ENCODE results near the gene MPST. TPM values are rescaled to one million over a fixed set of nuclear protein-coding genes. Genes with fewer than 3 reads are reported as not detected.

Gene MPST
- total RNA-seq, 1 donor from 2014 or later: 36.9 TPM

DNA sequence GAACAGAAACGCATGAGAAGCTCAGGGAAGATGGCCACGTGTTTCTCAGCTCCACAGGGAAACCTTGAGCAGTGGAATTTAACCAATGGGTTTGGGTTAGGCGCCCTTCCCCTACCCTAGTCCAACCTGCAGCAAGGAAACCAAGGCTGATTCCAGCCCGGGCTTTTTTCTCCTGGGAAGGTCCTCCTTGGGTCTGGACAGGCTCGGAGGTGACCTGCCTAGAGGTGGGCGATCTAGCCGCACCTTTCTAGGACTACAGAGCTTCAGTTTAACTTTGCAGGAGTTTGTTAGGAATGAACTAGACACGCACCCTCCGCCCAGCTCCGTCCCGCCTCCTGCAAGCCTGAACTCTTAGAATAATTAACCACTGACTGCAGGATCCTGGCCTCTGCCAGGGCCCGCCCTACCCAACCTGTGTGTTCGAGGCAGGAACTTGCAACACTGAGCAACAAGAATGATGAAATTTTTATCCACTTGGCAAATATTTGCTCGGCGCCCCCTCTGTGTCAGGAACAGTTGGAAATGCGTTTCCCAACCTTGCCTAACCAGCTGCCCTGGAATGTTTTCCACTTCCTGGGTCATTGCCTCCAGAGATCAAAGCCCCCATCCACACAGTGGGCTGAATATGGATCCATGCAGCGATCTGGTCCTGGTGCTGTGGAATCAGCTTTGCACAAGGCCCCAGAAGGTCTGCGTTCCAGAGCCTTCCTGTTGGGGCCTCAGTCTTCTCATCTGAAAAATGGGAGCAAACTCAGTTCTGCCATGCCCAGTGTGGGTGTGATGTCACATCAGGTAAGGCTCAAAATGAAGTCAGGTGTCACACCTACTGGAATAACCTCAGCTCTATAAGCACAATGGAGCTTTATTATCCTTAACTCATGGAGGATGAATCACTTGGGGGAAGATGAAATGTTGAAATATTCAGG lies 13.3 kb downstream of the MPST start:
- Histone ChIP-seq H3K36me3 (no peaks in the 10 kb centered on the region), H3K4me1 (no peaks in the 10 kb centered on the region), H3K9me3 (ENCODE audit: low read depth) (no peaks in the 10 kb centered on the region), H3K27me3 (no peaks in the 10 kb centered on the region), H3K9ac (no peak overlapping the region), H4K20me1 (ENCODE audit: low read depth) (no peaks in the 10 kb centered on the region), H3K79me2 (ENCODE audit: low read depth) (no peaks in the 10 kb centered on the region), H3F3A (ENCODE audit: low read depth) (no peaks in the 10 kb centered on the region), H3K27ac (no peak overlapping the region), H3K4me2 (no peak overlapping the region), H3K4me3 (no peak overlapping the region), H2AFZ (replicated peaks) (no peak overlapping the region)
- H3K36me3 Mint-ChIP-seq: no peaks in the 10 kb centered on the region
- H3K9me3 Mint-ChIP-seq: no peaks in the 10 kb centered on the region
- peaks cover 5% of the 10 kb centered on the region for H3K27me3 Mint-ChIP-seq (ENCODE audit: insufficient read depth, low read depth)
- H3K27ac Mint-ChIP-seq: no peak overlapping the region
- H3K4me3 Mint-ChIP-seq: no peak overlapping the region
- peaks cover 15% of the 10 kb centered on the region for H3K4me1 Mint-ChIP-seq
- no peak for DNase-seq (ENCODE audit: low spot score)
- TF ChIP-seq EZH2 (IDR thresholded peaks at IDR 0.05) (no peak), EZH2phosphoT487 (IDR thresholded peaks at IDR 0.05) (no peak)
- TF ChIP-seq, protein P1, sequence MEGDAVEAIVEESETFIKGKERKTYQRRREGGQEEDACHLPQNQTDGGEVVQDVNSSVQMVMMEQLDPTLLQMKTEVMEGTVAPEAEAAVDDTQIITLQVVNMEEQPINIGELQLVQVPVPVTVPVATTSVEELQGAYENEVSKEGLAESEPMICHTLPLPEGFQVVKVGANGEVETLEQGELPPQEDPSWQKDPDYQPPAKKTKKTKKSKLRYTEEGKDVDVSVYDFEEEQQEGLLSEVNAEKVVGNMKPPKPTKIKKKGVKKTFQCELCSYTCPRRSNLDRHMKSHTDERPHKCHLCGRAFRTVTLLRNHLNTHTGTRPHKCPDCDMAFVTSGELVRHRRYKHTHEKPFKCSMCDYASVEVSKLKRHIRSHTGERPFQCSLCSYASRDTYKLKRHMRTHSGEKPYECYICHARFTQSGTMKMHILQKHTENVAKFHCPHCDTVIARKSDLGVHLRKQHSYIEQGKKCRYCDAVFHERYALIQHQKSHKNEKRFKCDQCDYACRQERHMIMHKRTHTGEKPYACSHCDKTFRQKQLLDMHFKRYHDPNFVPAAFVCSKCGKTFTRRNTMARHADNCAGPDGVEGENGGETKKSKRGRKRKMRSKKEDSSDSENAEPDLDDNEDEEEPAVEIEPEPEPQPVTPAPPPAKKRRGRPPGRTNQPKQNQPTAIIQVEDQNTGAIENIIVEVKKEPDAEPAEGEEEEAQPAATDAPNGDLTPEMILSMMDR (IDR thresholded peaks at IDR 0.05): no peak

DNA sequence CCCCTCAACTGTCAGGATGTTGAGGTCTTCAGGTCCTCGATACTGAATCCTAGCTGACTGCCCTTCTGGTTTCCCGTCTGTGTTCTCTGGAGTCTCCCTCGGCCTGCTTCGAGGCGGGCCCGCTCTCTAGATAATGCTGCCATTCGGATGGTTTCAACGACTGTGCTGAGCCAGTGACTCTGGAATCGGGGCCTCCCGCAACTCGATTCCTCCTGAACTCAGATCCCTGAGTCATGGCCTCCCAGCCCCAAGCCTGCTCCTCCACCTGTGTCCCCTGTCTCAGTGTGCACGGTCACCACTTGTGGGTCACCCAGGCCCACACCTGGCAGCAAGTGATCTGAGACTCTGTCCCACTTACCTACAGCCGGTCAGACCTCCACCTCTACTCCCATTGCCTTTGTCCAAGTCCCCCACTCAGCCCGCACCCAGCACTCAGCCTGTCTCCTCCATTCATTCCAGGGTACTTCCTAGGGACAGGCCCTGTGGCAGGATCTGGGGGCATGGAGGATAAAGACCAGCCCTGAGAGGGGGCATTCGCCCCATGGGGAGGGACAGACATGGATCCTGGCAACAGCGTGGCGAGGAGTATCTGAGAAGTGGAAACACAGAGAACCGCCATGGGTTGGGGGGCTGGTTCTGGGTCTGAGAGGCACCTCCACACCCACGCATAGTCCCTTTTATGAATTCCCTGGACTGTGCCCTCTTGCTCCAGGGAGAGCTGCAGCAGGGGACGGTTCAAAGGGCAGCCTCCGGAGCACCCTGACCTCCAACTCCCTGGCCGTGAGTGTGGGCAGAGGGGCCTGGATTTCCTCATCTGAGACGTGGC lies 14.3 kb downstream of the MPST start:
- Mint-ChIP-seq H3K4me1 (peaks cover 15% of the 10 kb centered on the region), H3K4me3 (no peak overlapping the region), H3K9me3 (no peaks in the 10 kb centered on the region), H3K27me3 (ENCODE audit: insufficient read depth, low read depth) (peaks cover 5% of the 10 kb centered on the region), H3K27ac (peak overlapping the region; percentile 68), H3K36me3 (no peaks in the 10 kb centered on the region)
- Histone ChIP-seq H3K27ac (no peak overlapping the region), H3K27me3 (no peaks in the 10 kb centered on the region), H3K4me3 (no peak overlapping the region), H3K4me1 (no peaks in the 10 kb centered on the region), H3K36me3 (no peaks in the 10 kb centered on the region), H3K79me2 (ENCODE audit: low read depth) (no peaks in the 10 kb centered on the region), H3K9ac (no peak overlapping the region), H2AFZ (replicated peaks) (no peak overlapping the region), H4K20me1 (ENCODE audit: low read depth) (no peaks in the 10 kb centered on the region), H3K4me2 (no peak overlapping the region), H3K9me3 (ENCODE audit: low read depth) (no peaks in the 10 kb centered on the region), H3F3A (ENCODE audit: low read depth) (no peaks in the 10 kb centered on the region)
- no peak for DNase-seq (ENCODE audit: low spot score)
- TF ChIP-seq EZH2phosphoT487 (IDR thresholded peaks at IDR 0.05) (no peak), EZH2 (IDR thresholded peaks at IDR 0.05) (no peak)
- TF ChIP-seq, protein P1 (IDR thresholded peaks at IDR 0.05): no peak

DNA sequence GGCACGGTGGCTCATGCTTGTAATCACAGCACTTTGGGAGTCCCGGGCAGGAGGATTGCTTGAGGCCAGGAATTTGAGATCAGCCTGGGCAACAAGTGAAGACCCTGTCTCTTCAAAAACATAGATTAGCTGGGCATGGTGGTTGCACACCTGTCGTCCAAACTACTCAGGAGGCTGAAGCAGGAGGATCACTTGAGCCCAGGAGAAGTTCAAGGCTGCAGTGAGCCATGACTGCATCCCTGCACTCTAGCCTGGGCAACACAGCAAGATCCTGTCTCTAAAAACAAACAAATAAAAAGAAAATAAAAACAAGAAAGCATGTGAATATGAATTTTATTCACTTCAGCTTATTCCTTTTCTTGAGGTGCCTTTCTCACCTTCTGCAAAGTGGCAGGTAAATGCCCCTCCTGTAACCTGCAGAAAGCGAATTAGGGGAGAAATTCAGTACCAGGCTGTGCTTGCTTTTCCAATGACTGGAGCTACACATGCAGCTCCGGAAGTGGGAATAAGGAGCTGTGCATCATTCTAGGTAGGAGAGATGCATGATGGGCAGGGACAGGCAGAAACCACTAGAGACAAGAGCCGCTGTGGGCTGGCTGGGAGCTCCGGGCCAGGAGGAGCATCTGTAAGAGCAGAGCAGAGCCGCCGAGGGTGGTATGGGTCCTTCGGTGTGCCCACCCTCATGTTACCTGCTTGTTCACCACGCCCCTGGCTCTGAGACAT lies 17.3 kb downstream of the MPST start:
- H3K36me3 ChIP-seq: no peaks in the 10 kb centered on the region
- Mint-ChIP-seq H3K4me3 (no peak overlapping the region), H3K27me3 (ENCODE audit: insufficient read depth, low read depth) (peaks cover 12% of the 10 kb centered on the region), H3K36me3 (no peaks in the 10 kb centered on the region), H3K27ac (no peak overlapping the region), H3K9me3 (no peaks in the 10 kb centered on the region), H3K4me1 (peaks cover 22% of the 10 kb centered on the region)
- H3K9me3 ChIP-seq (ENCODE audit: low read depth): no peaks in the 10 kb centered on the region
- H4K20me1 ChIP-seq (ENCODE audit: low read depth): no peaks in the 10 kb centered on the region
- H3K9ac ChIP-seq: no peak overlapping the region
- H3K4me2 ChIP-seq: no peak overlapping the region
- H3K27ac ChIP-seq: no peak overlapping the region
- H3K4me3 ChIP-seq: no peak overlapping the region
- H3F3A ChIP-seq (ENCODE audit: low read depth): no peaks in the 10 kb centered on the region
- no peaks in the 10 kb centered on the region for H3K27me3 ChIP-seq
- no peak for DNase-seq (ENCODE audit: low spot score)
- H3K79me2 ChIP-seq (ENCODE audit: low read depth): no peaks in the 10 kb centered on the region
- TF ChIP-seq EZH2 (IDR thresholded peaks at IDR 0.05): no peak
- no peak for TF ChIP-seq EZH2phosphoT487 (IDR thresholded peaks at IDR 0.05)
- TF ChIP-seq, protein P1 (IDR thresholded peaks at IDR 0.05): no peak
- H3K4me1 ChIP-seq: no peaks in the 10 kb centered on the region
- no peak overlapping the region for H2AFZ ChIP-seq (replicated peaks)
